ENCODE data around the gene CASZ1.

CASZ1 gene

DNA sequence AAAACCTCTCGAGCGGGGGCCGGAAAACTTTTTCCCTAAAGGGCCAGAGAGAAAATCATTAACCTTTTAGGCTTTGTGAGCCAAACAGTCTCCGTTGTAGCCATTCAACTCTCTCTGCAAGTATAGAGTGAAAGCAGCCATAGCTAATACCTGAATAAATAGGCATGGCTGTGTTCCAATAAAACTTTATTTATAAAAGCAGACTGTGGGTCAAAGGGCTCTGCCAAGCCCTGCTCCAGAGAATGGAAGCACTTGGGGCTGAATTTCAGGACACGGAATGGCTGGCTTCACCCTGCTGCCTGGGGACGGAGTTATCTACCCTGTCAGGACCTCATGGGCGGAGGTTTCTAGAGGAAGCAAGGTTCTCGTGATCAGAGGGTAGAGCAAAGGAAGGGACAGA lies 92.7 kb downstream of the CASZ1 start:
- peaks cover 4% of the 10 kb centered on the region for H3K27me3 ChIP-seq (ENCODE audit: insufficient read depth, poor library complexity, severe bottlenecking)
- no peak overlapping the region for H3K4me3 ChIP-seq (replicated peaks; ENCODE audit: insufficient read depth, low read length)

DNA sequence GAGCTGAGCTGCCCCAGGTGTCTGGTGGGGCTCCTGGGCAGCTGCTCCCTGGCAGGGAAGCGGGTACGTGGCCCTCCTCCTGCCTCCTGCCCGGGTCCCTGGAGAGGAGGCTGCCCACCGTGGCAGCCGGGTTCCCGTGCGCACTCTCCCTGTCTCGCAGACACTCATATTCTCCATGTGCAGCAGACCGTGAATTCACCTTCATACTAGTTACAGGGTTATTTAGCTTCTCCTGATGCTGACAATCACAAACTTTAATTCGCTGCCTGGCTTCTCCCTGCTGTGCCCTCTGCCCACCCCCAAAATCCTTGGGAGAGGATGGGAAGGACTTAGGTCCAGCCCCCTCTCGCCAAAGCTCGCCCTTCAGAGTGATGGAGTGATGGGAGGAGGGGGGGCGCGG lies 95.3 kb downstream of the CASZ1 start:
- Histone ChIP-seq H3K27ac (replicated peaks) (no peak overlapping the region), H3K27me3 (ENCODE audit: insufficient read depth, poor library complexity, severe bottlenecking) (peaks cover 14% of the 10 kb centered on the region), H3K4me3 (replicated peaks; ENCODE audit: insufficient read depth, low read length) (no peak overlapping the region)
- DNase-seq (ENCODE audit: low read depth in 1 of 2, low spot score in 1 of 2) = no peak
- TF ChIP-seq, protein P1, sequence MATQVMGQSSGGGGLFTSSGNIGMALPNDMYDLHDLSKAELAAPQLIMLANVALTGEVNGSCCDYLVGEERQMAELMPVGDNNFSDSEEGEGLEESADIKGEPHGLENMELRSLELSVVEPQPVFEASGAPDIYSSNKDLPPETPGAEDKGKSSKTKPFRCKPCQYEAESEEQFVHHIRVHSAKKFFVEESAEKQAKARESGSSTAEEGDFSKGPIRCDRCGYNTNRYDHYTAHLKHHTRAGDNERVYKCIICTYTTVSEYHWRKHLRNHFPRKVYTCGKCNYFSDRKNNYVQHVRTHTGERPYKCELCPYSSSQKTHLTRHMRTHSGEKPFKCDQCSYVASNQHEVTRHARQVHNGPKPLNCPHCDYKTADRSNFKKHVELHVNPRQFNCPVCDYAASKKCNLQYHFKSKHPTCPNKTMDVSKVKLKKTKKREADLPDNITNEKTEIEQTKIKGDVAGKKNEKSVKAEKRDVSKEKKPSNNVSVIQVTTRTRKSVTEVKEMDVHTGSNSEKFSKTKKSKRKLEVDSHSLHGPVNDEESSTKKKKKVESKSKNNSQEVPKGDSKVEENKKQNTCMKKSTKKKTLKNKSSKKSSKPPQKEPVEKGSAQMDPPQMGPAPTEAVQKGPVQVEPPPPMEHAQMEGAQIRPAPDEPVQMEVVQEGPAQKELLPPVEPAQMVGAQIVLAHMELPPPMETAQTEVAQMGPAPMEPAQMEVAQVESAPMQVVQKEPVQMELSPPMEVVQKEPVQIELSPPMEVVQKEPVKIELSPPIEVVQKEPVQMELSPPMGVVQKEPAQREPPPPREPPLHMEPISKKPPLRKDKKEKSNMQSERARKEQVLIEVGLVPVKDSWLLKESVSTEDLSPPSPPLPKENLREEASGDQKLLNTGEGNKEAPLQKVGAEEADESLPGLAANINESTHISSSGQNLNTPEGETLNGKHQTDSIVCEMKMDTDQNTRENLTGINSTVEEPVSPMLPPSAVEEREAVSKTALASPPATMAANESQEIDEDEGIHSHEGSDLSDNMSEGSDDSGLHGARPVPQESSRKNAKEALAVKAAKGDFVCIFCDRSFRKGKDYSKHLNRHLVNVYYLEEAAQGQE (IDR thresholded peaks at IDR 0.05; ENCODE audit: insufficient replicate concordance, low read depth) = no peak
- TF ChIP-seq GABPA (IDR thresholded peaks at IDR 0.05; ENCODE audit: low read depth) = no peak
- no peak for TF ChIP-seq SPI1 (IDR thresholded peaks at IDR 0.05; ENCODE audit: borderline replicate concordance, low read depth)
- TF ChIP-seq POLR2AphosphoS5 (IDR thresholded peaks at IDR 0.05; ENCODE audit: low read depth) = no peak
- TF ChIP-seq, protein P2, sequence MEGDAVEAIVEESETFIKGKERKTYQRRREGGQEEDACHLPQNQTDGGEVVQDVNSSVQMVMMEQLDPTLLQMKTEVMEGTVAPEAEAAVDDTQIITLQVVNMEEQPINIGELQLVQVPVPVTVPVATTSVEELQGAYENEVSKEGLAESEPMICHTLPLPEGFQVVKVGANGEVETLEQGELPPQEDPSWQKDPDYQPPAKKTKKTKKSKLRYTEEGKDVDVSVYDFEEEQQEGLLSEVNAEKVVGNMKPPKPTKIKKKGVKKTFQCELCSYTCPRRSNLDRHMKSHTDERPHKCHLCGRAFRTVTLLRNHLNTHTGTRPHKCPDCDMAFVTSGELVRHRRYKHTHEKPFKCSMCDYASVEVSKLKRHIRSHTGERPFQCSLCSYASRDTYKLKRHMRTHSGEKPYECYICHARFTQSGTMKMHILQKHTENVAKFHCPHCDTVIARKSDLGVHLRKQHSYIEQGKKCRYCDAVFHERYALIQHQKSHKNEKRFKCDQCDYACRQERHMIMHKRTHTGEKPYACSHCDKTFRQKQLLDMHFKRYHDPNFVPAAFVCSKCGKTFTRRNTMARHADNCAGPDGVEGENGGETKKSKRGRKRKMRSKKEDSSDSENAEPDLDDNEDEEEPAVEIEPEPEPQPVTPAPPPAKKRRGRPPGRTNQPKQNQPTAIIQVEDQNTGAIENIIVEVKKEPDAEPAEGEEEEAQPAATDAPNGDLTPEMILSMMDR (IDR thresholded peaks at IDR 0.05; ENCODE audit: insufficient read depth, low read length) = no peak

More for the DNA sequence above, 92.7 kb downstream of the CASZ1 start:
- no peak overlapping the region for H3K27ac ChIP-seq (replicated peaks)
- TF ChIP-seq GABPA (IDR thresholded peaks at IDR 0.05; ENCODE audit: low read depth) (no peak), POLR2AphosphoS5 (IDR thresholded peaks at IDR 0.05; ENCODE audit: low read depth) (no peak), SPI1 (IDR thresholded peaks at IDR 0.05; ENCODE audit: borderline replicate concordance, low read depth) (no peak)
- TF ChIP-seq, protein P2 (IDR thresholded peaks at IDR 0.05; ENCODE audit: insufficient read depth, low read length) = no peak
- TF ChIP-seq, protein P1 (IDR thresholded peaks at IDR 0.05; ENCODE audit: insufficient replicate concordance, low read depth) = no peak
- no peak for DNase-seq (ENCODE audit: low read depth in 1 of 2, low spot score in 1 of 2)

DNA sequence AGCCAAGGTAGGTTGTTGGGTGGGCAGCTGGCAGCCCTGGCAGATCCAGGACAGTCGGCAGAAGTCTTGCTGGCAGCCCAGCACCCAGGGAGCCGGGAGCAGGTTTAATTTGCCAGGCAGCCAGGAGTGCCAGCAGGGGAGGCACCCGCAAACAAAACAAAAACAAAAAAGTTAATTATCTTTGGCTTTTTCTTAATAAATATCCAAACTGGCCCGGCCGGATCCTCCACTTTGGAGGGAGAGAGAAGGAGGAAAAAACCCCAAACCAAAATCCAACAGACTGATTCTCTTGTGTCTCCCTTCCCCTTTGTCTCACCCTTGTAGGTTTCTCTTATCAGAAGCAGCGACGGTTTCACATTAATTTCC lies 97.0 kb downstream of the CASZ1 start:
- peaks cover 20% of the 10 kb centered on the region for H3K27me3 ChIP-seq (ENCODE audit: insufficient read depth, poor library complexity, severe bottlenecking)
- no peak overlapping the region for H3K27ac ChIP-seq (replicated peaks)
- H3K4me3 ChIP-seq (replicated peaks; ENCODE audit: insufficient read depth, low read length) = no peak overlapping the region
- no peak for DNase-seq (ENCODE audit: low read depth in 1 of 2, low spot score in 1 of 2)
- TF ChIP-seq POLR2AphosphoS5 (IDR thresholded peaks at IDR 0.05; ENCODE audit: low read depth) = no peak
- no peak for TF ChIP-seq GABPA (IDR thresholded peaks at IDR 0.05; ENCODE audit: low read depth)
- no peak for TF ChIP-seq SPI1 (IDR thresholded peaks at IDR 0.05; ENCODE audit: borderline replicate concordance, low read depth)
- TF ChIP-seq, protein P2 (IDR thresholded peaks at IDR 0.05; ENCODE audit: insufficient read depth, low read length) = no peak
